Measurements from ENCODE around the gene LTBP4.

LTBP4 gene

DNA sequence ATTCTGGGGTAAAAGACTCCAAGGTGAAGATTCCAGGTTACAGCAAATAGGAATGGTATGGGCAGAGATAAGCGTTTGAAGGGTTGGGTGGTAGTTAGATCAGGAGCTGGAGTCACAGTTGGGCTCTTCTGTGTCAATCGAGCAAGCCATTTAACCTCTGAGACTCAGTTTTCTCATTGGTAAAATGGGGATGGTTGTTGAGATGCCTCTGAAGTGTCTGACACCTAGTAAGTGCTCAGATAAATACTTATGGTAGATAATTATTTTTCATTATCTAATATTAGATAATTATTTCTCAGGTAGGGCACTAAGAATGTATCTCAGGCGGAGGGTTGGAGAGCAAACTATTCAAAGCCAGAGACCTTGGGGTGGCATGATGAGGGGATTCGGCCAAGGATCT, 7.8 kb downstream of the LTBP4 start:
- H3K79me2 ChIP-seq (ENCODE audit: control insufficient read depth, low read length) = no peaks in the 10 kb centered on the region
- H3K4me1 ChIP-seq (ENCODE audit: control insufficient read depth, low read length) = peaks cover 56% of the 10 kb centered on the region
- H3K9me2 ChIP-seq (replicated peaks; ENCODE audit: control insufficient read depth, low read length) = no peaks in the 10 kb centered on the region
- peaks cover 3% of the 10 kb centered on the region; the same call in 1 of the 2 replicates for H3K27me3 ChIP-seq (ENCODE audit: control insufficient read depth, low read length)
- TF ChIP-seq EZH2phosphoT487 (IDR thresholded peaks at IDR 0.05; ENCODE audit: borderline replicate concordance, low read length) = no peak
- TF ChIP-seq, protein P1, sequence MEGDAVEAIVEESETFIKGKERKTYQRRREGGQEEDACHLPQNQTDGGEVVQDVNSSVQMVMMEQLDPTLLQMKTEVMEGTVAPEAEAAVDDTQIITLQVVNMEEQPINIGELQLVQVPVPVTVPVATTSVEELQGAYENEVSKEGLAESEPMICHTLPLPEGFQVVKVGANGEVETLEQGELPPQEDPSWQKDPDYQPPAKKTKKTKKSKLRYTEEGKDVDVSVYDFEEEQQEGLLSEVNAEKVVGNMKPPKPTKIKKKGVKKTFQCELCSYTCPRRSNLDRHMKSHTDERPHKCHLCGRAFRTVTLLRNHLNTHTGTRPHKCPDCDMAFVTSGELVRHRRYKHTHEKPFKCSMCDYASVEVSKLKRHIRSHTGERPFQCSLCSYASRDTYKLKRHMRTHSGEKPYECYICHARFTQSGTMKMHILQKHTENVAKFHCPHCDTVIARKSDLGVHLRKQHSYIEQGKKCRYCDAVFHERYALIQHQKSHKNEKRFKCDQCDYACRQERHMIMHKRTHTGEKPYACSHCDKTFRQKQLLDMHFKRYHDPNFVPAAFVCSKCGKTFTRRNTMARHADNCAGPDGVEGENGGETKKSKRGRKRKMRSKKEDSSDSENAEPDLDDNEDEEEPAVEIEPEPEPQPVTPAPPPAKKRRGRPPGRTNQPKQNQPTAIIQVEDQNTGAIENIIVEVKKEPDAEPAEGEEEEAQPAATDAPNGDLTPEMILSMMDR (IDR thresholded peaks at IDR 0.05; ENCODE audit: low read depth, low read length, poor library complexity, severe bottlenecking) = no peak
- peaks cover 11% of the 10 kb centered on the region for H3F3A ChIP-seq (ENCODE audit: control insufficient read depth, insufficient read depth)
- peak overlapping the region; percentile 69 for H3K4me3 ChIP-seq (ENCODE audit: low read length)
- no peaks in the 10 kb centered on the region for H3K36me3 ChIP-seq (ENCODE audit: control insufficient read depth, low read length)
- no peaks in the 10 kb centered on the region for H3K9me3 ChIP-seq (ENCODE audit: control insufficient read depth, insufficient read depth, low read length)
- H4K20me1 ChIP-seq (ENCODE audit: control insufficient read depth, insufficient read depth, low read depth, low read length) = no peaks in the 10 kb centered on the region
- no peak overlapping the region for H3K27ac ChIP-seq (ENCODE audit: low read depth, low read length)
- peak overlapping the region; percentile 73 for H3K4me2 ChIP-seq (ENCODE audit: low read length)

DNA sequence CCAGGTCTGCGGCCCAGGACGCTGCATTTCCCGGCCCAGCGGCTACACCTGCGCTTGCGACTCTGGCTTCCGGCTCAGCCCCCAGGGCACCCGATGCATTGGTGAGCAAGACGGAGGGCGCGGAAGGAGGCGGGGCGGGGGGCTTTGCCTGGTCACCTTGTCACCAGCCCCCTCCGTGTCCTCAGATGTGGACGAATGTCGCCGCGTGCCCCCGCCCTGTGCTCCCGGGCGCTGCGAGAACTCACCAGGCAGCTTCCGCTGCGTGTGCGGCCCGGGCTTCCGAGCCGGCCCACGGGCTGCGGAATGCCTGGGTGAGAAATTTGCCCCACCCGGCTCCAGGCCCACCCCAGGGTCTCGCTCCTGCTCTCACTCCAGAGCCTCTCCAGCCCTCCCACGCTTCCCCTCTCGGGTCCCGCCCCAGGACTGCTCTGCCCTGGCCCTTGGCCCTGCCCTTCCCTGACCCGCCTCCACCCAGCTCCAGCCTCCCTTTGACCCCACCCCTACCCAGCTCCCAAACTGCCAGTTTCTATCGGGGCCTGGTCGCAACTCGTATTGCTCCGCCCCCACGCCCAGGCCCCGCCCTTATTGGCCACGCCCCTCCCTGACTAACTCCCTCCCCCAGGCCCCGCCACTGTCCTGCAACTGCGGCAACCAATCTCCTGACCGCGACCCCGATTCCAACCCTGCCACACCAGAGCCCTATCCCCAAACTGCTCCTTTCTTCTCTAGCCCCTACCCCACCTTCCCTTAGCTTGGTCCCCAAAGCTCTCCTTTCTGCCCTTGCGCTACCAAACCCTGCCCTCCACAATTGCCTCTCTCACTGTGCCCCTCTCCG, 8.6 kb downstream of the LTBP4 start:
- Histone ChIP-seq H3F3A (ENCODE audit: control insufficient read depth, insufficient read depth) (peaks cover 11% of the 10 kb centered on the region), H3K4me2 (ENCODE audit: low read length) (peak overlapping the region; percentile 73), H3K9me3 (ENCODE audit: control insufficient read depth, insufficient read depth, low read length) (no peaks in the 10 kb centered on the region), H3K27me3 (ENCODE audit: control insufficient read depth, low read length) (no peaks in the 10 kb centered on the region; the same call in 1 of the 2 replicates), H3K4me3 (ENCODE audit: low read length) (peak overlapping the region; percentile 69), H3K27ac (ENCODE audit: low read depth, low read length) (0 out of 2 replicates have a peak overlapping the region, but pooled peaks have one; percentile 18), H3K36me3 (ENCODE audit: control insufficient read depth, low read length) (no peaks in the 10 kb centered on the region), H3K9me2 (replicated peaks; ENCODE audit: control insufficient read depth, low read length) (no peaks in the 10 kb centered on the region), H3K4me1 (ENCODE audit: control insufficient read depth, low read length) (peaks cover 54% of the 10 kb centered on the region), H3K79me2 (ENCODE audit: control insufficient read depth, low read length) (no peaks in the 10 kb centered on the region), H4K20me1 (ENCODE audit: control insufficient read depth, insufficient read depth, low read depth, low read length) (no peaks in the 10 kb centered on the region)
- no peak for TF ChIP-seq EZH2phosphoT487 (IDR thresholded peaks at IDR 0.05; ENCODE audit: borderline replicate concordance, low read length)
- TF ChIP-seq, protein P1 (IDR thresholded peaks at IDR 0.05; ENCODE audit: low read depth, low read length, poor library complexity, severe bottlenecking) = no peak

DNA sequence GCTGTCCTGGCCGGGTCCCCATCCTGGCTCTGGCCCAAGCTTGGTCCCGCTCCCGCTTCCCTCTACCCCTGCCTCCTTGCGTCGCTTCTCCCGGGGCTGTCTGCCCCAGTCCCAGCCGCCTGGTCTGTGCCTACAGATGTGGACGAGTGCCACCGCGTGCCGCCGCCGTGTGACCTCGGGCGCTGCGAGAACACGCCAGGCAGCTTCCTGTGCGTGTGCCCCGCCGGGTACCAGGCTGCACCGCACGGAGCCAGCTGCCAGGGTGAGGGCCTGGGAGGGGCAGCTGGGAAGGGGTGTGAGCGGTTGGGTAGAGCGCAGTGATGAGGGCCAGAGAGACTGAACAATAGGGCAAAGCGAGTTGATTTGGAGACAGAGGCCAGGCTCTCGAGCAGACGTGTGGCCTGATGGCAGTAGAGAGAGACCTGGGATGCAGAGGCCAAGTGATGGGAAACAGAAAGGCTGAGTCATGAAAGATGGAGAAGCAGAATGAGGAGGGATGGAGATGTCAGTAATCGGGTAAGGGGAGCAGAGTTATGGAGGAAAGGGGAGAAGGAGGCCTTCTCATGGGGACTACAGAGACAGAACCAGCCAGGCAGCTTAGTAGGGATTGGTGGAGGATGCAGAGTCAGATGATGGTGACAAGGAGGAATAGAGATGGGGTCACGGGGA, 9.4 kb downstream of the LTBP4 start:
- Histone ChIP-seq H3K79me2 (ENCODE audit: control insufficient read depth, low read length) (no peaks in the 10 kb centered on the region), H3K27me3 (ENCODE audit: control insufficient read depth, low read length) (no peaks in the 10 kb centered on the region), H3K4me3 (ENCODE audit: low read length) (peak overlapping the region; percentile 69), H3F3A (ENCODE audit: control insufficient read depth, insufficient read depth) (peaks cover 11% of the 10 kb centered on the region), H3K27ac (ENCODE audit: low read depth, low read length) (no peak overlapping the region), H3K9me2 (replicated peaks; ENCODE audit: control insufficient read depth, low read length) (no peaks in the 10 kb centered on the region), H3K36me3 (ENCODE audit: control insufficient read depth, low read length) (no peaks in the 10 kb centered on the region), H3K9me3 (ENCODE audit: control insufficient read depth, insufficient read depth, low read length) (no peaks in the 10 kb centered on the region), H4K20me1 (ENCODE audit: control insufficient read depth, insufficient read depth, low read depth, low read length) (no peaks in the 10 kb centered on the region), H3K4me1 (ENCODE audit: control insufficient read depth, low read length) (peaks cover 52% of the 10 kb centered on the region), H3K4me2 (ENCODE audit: low read length) (peak overlapping the region; percentile 73)
- TF ChIP-seq, protein P1 (IDR thresholded peaks at IDR 0.05; ENCODE audit: low read depth, low read length, poor library complexity, severe bottlenecking) = no peak
- no peak for TF ChIP-seq EZH2phosphoT487 (IDR thresholded peaks at IDR 0.05; ENCODE audit: borderline replicate concordance, low read length)
